Parietal lobe (tissue), 2 donors: ENCODE results near the gene ARHGEF6. TPM values are rescaled to one million over a fixed set of nuclear protein-coding genes. Genes with fewer than 3 reads are reported as not detected.

Source experiments
- small RNA-seq: library from RNA; depleted of rRNA; stranded (forward); fragments of <200 nt; gene quantifications from one replicate; pipeline ENCODE3, GENCODE V24; 2014; ENCODE audit warnings: low replicate concordance
- total RNA-seq: library from RNA; depleted of rRNA; stranded (reverse); fragments of >200 nt; gene quantifications from one replicate; pipeline ENCODE4 v1.2.3, GENCODE V29; 2014

Gene ARHGEF6, protein sequence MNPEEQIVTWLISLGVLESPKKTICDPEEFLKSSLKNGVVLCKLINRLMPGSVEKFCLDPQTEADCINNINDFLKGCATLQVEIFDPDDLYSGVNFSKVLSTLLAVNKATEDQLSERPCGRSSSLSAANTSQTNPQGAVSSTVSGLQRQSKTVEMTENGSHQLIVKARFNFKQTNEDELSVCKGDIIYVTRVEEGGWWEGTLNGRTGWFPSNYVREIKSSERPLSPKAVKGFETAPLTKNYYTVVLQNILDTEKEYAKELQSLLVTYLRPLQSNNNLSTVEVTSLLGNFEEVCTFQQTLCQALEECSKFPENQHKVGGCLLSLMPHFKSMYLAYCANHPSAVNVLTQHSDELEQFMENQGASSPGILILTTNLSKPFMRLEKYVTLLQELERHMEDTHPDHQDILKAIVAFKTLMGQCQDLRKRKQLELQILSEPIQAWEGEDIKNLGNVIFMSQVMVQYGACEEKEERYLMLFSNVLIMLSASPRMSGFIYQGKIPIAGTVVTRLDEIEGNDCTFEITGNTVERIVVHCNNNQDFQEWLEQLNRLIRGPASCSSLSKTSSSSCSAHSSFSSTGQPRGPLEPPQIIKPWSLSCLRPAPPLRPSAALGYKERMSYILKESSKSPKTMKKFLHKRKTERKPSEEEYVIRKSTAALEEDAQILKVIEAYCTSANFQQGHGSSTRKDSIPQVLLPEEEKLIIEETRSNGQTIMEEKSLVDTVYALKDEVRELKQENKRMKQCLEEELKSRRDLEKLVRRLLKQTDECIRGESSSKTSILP
- total RNA-seq, result 16.3 TPM

GRCh38 chrX:136780763-136781162 is at the start of gene ARHGEF6:
Gene ARHGEF6 (minus strand): TSS chrX:136780932. CDS start chrX:136780882, 50 bp downstream.

DNA sequence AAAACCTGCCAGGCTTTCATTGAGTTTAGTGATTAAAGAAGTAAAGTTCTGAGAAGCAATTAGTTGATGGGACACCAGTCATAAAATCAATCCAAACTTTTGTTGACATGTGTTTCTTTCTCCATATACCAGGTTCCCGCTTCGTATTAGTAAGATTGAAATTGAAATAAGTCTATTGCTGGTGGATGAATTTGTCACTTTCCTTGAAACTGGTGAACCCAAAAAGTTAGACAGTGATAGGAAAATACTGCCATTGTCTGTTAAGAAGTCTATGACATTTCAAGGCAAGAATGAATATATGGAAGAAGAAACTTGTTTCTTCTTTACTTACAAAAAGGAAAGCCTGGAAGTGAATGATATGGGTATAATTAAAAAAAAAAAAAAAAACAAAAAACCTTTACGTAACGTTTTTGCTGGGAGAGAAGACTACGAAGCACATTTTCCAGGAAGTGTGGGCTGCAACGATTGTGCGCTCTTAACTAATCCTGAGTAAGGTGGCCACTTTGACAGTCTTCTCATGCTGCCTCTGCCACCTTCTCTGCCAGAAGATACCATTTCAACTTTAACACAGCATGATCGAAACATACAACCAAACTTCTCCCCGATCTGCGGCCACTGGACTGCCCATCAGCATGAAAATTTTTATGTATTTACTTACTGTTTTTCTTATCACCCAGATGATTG is 132.9 kb downstream of the ARHGEF6 start, which contains the start of gene CD40LG:
TSS of gene CD40LG (plus strand) at position 482 of the 684 bp plus-strand sequence. CDS start at position 573, 91 bp downstream.

Small RNAs within 50 kb of the gene (small RNA-seq; reads per million reads assigned to genes)
- gene RF00019 (not detected), gene RNU6-972P (not detected)

Other genes starting within 250 kb of the ARHGEF6 start
- gene VGLL1, start 248.7 kb downstream of the ARHGEF6 start, total RNA-seq, result not detected
- not detected for gene CD40LG, start 132.8 kb downstream of the ARHGEF6 start, total RNA-seq
- 474 TPM for gene RBMX, start 99.8 kb upstream of the ARHGEF6 start, total RNA-seq